ENCODE data around the gene PAPPA.

PAPPA gene

GRCh38 chr9:116280529-116280928 is 126.9 kb downstream of the PAPPA start:
- DNase-seq = no peak

- no peak for DNase-seq
Measured at GRCh38 chr9:116282597-116282996, 129.0 kb downstream of the PAPPA start.

- no peak for DNase-seq
Measured at GRCh38 chr9:116284518-116284917, 130.9 kb downstream of the PAPPA start.

GRCh38 chr9:116285320-116285719 is 131.7 kb downstream of the PAPPA start:
- no peak for DNase-seq

GRCh38 chr9:116286297-116286696 is 132.7 kb downstream of the PAPPA start:
- DNase-seq = no peak

DNA sequence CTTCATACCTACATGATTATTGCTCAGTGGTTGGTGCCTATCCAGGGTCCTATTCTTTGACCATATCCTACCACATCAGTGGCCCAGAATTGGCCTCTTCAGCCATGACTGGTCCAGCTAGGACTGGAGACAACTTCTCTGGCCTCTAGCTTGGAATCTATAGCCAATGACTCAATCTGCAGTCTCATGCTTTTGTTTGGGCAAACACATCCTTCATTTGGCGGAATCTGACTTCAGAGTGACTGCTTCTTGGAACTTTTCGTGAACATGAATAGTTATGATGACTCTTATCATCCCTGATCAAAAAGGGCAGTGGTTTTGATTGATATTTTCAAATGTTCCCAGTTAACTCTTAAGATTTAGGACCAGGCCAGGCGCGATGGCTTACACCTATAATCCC is 134.1 kb downstream of the PAPPA start:
- DNase-seq = no peak

DNA sequence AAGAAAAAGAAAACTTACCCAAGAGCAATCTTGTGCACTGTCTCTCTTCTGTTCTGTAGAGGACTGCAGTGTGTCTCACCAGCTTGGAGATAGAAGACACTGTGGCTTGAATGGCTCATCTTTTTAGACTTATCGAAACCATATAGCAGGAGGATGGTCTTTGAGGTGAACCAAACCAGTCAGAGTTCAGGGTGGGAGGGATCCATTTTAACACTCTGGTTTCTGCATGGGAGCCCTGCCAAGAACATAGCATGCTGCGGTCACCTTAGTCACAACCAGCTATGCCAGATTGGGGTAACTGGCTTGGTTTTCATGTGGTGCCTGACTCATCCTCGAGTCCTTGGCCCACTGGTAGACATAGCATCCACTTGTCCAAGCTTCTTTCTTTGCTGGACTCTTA is 135.1 kb downstream of the PAPPA start:
- DNase-seq = no peak

DNA sequence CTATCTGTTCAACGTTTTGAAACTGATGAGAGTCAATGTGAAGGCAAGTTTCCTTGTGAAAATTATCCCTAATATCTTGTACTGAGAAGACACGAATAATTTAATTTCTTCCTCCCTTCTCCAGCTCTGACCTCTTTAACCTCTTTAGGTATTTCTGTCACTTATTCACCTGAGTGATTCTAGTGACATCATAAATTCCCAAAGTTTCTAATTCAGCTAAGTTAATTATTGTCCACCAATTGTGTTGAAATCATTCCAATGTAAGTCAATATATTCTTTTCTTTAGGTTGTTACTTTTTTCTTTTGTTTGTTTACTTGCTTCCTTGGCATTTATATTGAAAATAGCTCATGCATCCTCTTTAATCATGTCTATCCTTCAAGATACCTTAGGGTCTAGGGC is 143.8 kb downstream of the PAPPA start:
- DNase-seq = no peak

DNA sequence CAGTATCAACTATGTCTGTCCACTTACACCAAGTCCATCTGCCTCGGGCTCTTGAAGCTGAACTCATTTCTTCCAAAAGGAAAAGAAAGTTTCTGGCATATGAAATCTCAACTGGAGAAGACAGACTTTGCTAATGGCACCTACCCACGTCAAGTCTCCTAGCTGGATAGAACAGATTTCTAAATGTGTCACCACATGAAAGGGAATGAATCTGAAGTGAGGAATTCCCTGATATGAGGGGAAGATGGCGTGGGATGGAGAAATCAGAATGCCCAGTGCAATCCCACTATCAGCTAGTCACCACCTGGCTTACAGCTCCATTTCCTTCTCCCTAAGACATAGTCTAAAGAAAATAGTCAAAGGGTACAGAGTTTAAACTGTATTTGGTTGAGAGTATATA is 144.7 kb downstream of the PAPPA start:
- DNase-seq = no peak

DNA sequence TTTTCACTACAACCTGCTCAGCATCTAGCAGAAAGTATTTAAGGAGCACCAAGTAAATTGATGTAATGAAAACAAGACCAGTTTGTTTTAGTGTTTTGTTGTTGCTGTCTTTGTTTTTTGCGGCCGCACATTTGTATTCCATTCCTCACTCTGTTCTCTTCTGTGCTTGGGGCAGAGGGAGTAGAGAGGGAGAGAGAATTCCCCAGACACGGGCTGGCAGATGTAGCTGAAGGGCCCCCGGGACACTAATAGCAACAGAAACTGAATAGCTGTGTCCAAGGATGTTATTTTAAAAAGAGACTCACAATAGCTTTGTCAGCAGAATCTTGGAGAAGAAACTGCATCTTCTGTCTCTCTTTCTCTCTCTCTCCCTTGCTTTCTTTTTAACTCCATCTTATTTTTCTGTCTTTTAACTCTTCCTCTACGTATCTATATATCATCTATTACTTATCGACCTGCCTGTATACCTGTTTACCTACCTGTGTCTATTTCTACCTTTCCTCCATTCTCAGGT is 145.3 kb downstream of the PAPPA start:
- no peak for DNase-seq

- no peak for DNase-seq
Measured at GRCh38 chr9:116300360-116300870, 146.8 kb downstream of the PAPPA start.

DNA sequence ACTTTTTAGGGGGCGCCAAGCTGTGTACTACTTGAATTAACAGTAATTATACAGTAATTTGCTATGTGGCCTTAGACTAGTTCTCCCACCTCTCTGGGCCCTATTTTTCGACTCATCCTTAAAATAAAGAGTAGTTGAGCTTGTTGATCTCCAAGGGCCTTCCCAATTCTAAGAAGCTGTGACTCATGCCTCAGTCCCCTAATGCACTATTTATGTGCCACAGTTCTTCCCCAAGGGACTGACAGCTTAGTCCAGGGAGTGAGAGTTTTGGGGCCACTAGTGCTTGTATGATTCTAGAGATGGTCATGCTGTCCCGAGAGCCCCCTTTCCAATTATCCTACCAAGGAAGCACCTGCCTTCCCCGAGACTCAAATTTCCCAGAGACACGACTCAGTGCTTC is 149.7 kb downstream of the PAPPA start:
- DNase-seq = no peak

DNA sequence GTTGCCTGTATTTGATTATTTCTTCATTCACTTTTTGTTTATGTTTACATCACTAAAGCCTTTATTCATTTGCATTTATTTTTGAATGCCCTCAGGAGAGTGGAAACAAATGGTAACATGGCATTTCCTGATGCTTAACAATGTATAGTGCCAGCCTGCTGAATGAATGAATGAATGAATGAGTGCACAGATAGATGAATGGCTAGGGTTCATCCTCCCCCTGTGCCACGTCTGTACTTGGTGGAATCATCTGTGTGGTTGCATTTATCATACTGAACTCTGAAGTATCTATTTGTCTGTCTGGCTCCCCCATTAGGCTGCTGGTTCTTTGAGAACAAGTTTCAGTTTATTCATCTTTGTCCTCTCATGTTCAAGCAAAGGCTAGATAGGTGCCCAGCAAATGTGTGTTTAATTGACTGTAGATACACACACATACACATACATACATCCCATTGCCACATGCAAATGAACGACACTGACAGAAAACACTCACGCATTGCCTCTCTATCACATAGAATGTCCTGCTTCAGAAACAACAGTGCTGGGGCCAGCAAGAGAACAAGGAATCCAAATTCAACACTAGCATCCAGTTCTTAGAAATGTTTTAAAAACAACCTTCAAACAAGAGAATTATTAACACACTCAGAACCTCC is 150.4 kb downstream of the PAPPA start:
- DNase-seq = no peak

- no peak for DNase-seq
Measured at GRCh38 chr9:116304761-116305160, 151.2 kb downstream of the PAPPA start.

- DNase-seq = no peak
Measured at GRCh38 chr9:116308076-116308475, 154.5 kb downstream of the PAPPA start.

- no peak for DNase-seq
Measured at GRCh38 chr9:116309900-116310611, 156.5 kb downstream of the PAPPA start.

DNA sequence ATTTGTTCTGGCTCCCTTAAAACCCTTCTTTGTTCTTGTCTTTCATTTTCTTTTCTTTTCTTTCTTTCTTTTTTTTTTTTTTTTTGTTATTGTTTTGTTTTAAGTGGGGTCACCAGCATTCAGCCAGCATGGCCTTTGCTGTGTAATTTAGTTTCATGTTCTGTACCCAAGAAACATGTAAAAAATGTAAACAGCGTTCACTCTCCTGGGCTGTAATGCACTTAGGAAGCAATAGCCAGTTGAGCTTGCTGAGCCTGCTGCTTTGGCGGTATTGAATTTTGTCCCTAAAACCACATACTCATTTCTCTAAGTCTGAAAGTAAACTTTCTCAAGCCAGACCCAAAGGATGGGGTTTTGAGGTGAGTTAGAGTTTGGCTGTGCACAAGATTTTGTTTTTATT is 158.6 kb downstream of the PAPPA start:
- DNase-seq = no peak

DNA sequence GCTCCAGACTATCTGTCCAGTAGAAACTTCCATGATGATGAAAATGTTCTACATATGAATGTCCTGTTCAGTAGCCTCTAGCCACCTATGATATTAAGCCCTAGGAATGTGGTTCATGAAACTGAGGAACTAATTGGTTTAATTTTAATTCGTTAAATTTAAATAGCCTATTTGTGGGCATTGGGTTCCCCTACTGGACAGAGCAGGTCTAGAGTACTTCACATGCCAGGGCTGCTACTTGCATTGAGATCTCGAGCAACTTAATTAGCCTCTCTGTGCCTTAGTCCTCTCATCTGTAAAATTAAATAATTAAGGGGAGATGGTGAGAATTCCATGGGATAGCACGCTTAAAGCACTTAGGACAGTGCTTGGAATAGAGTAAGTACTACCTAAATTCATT is 160.0 kb downstream of the PAPPA start:
- DNase-seq = no peak

DNA sequence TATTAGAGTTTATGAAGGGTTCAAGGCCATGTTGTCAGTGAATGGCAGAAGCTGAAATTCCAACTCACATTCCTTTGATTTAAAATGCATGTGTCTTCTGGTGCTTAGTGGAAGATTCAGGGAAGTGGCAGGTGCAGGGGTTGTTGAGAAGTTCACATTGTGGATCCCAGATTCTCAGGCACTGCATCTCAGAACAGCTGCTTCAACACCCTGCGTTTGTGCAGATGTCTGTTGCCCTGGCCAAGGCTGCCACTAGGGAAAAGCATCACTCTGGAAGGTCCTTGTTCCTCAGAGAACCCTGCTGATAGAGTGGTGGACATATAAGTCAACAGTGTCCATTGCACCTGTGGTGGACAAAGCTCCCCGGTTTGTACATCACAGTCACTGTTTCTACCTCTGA is 162.7 kb downstream of the PAPPA start:
- DNase-seq = no peak

DNA sequence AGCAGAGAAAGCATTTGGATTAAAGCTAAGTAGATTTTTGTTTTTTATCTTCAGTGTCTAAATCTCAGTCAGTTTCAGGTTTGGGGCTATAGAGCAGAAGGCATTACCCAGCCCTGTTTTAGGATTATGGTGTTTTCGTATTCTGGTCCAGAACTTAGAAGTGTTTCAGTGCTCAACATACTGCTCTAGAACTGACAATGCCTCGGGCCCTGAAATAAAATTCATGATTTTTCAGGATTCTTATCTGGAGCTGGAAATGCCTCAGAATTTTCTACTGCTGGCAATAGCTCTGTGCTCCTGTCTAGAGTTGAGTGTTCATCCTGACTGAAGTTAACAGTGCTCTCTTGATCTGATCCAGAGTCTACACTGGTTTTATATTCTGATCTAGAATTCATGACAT is 163.9 kb downstream of the PAPPA start:
- DNase-seq = no peak

GRCh38 chr9:116318468-116319374 is 165.1 kb downstream of the PAPPA start:
- no peak for DNase-seq

- no peak for DNase-seq
Measured at GRCh38 chr9:116319480-116319879, 165.9 kb downstream of the PAPPA start.

DNA sequence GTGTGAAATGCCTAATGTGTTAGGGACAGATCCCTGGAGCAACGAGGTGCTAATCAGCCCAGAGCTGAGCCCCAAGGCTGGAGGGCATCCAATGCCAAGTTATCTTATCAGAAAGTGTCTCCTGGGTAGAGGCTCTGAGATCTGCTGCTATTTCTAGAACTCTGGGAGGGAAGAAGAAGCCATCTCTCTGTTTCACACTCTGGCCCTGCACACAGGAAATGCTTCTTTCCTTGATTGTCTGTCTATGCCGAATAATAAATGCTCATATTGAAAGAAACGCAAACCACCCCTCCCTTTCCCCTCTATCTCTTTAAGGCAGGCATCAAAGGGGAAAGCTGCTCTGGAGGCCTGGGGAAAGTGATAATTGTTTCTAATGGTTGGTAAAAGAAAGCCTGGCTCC is 166.7 kb downstream of the PAPPA start:
- DNase-seq = no peak
